Osteoblast (primary cell): ENCODE measurements around the gene CPTP. TPM values are rescaled to one million over a fixed set of nuclear protein-coding genes. Genes with fewer than 3 reads are reported as not detected.

Experiments
- DNase-seq: peaks from one replicate; pipeline ENCODE4 v3.0.0; 2011; ENCODE audit warnings: low spot score, mixed read lengths; ENCODE audit not compliant: insufficient read length; ENCODE audit errors: missing footprints
- H2AFZ ChIP-seq: 2 replicates; pipeline ENCODE4 v1.6.0; 2011; ENCODE audit warnings: mild to moderate bottlenecking, low read length
- H3K27ac ChIP-seq: 2 replicates; pipeline ENCODE4 v1.5.1; 2011; ENCODE audit warnings: mild to moderate bottlenecking, low read depth, low read length, moderate library complexity
- H3K27me3 ChIP-seq: 2 replicates; pipeline ENCODE4 v1.6.0; 2012; ENCODE audit warnings: mild to moderate bottlenecking, control low read depth, inconsistent platforms, low read length, moderate library complexity; ENCODE audit not compliant: insufficient read depth
- H3K36me3 ChIP-seq: 2 replicates; pipeline ENCODE4 v1.5.1; 2011; ENCODE audit warnings: mild to moderate bottlenecking, low read length, control low read depth, moderate library complexity; ENCODE audit not compliant: insufficient read depth
- H3K4me1 ChIP-seq: 2 replicates; pipeline ENCODE4 v1.5.1; 2011; ENCODE audit warnings: mild to moderate bottlenecking, low read length, control low read depth, moderate library complexity; ENCODE audit not compliant: insufficient read depth
- H3K4me2 ChIP-seq: 2 replicates; pipeline ENCODE4 v1.6.0; 2011; ENCODE audit warnings: mild to moderate bottlenecking, low read length; ENCODE audit not compliant: insufficient read depth
- H3K4me3 ChIP-seq: fragments of 200-600 bp; sonication (generic); 3 replicates; pipeline ENCODE4 v1.5.1; 2012; ENCODE audit warnings: mild to moderate bottlenecking, low read length, inconsistent platforms; ENCODE audit not compliant: insufficient read depth
- H3K79me2 ChIP-seq: 2 replicates; pipeline ENCODE4 v1.6.0; 2012; ENCODE audit warnings: mild to moderate bottlenecking, low read length, control low read depth, inconsistent platforms; ENCODE audit not compliant: insufficient read depth
- H3K9me3 ChIP-seq: 2 replicates; pipeline ENCODE4 v1.5.1; 2011; ENCODE audit warnings: low read depth, low read length, control low read depth
- H4K20me1 ChIP-seq: 2 replicates; pipeline ENCODE4 v1.6.0; 2012; ENCODE audit warnings: mild to moderate bottlenecking, low read length, control low read depth; ENCODE audit not compliant: insufficient read depth
- CTCF ChIP-seq: IDR thresholded peaks from 2 replicates; pipeline ENCODE4 v1.5.1; 2011; ENCODE audit warnings: mild to moderate bottlenecking, low read depth, low read length, moderate library complexity; ENCODE audit errors: extremely low read depth
- total RNA-seq: library from RNA; depleted of rRNA; stranded (reverse); fragments of >200 nt; gene quantifications from 2 replicates; pipeline ENCODE4 v1.2.3, GENCODE V29; 2012

Gene CPTP
- total RNA-seq, 1 donor, result 13.8 TPM

GRCh38 chr1:1333551-1334241 lies 9.1 kb downstream of the CPTP start:
- H2AFZ ChIP-seq, result no peak overlapping the region
- no peak for TF ChIP-seq CTCF
- no peaks in the 10 kb centered on the region for H3K4me1 ChIP-seq
- H3K27ac ChIP-seq, result no peak overlapping the region
- H3K4me3 ChIP-seq, result no peak overlapping the region
- no peaks in the 10 kb centered on the region for H3K79me2 ChIP-seq
- H3K27me3 ChIP-seq, result no peaks in the 10 kb centered on the region
- no peak overlapping the region for H3K4me2 ChIP-seq
- H4K20me1 ChIP-seq, result peaks cover 28% of the 10 kb centered on the region
- peaks cover 10% of the 10 kb centered on the region for H3K36me3 ChIP-seq
- no peaks in the 10 kb centered on the region for H3K9me3 ChIP-seq
- DNase-seq, result no peak

GRCh38 chr1:1334835-1335234 lies 10.2 kb downstream of the CPTP start:
- H3K27me3 ChIP-seq, result no peaks in the 10 kb centered on the region
- H3K4me1 ChIP-seq, result no peaks in the 10 kb centered on the region
- peaks cover 20% of the 10 kb centered on the region for H4K20me1 ChIP-seq
- H3K79me2 ChIP-seq, result no peaks in the 10 kb centered on the region
- no peak overlapping the region for H3K27ac ChIP-seq
- no peak overlapping the region for H3K4me2 ChIP-seq
- peaks cover 11% of the 10 kb centered on the region for H3K36me3 ChIP-seq
- no peak overlapping the region for H3K4me3 ChIP-seq
- no peak overlapping the region for H2AFZ ChIP-seq
- no peaks in the 10 kb centered on the region for H3K9me3 ChIP-seq
- no peak for TF ChIP-seq CTCF
- no peak for DNase-seq

GRCh38 chr1:1335283-1335682 lies 10.7 kb downstream of the CPTP start:
- H3K9me3 ChIP-seq, result no peaks in the 10 kb centered on the region
- H3K36me3 ChIP-seq, result peaks cover 15% of the 10 kb centered on the region
- H3K27me3 ChIP-seq, result no peaks in the 10 kb centered on the region

More at GRCh38 chr1:1335283-1335682, 10.7 kb downstream of the CPTP start:
- no peaks in the 10 kb centered on the region for H3K4me1 ChIP-seq
- no peak overlapping the region for H3K4me3 ChIP-seq
- no peak overlapping the region for H3K4me2 ChIP-seq
- H2AFZ ChIP-seq, result no peak overlapping the region
- H4K20me1 ChIP-seq, result peaks cover 18% of the 10 kb centered on the region
- no peak for TF ChIP-seq CTCF
- no peak for DNase-seq
- no peak overlapping the region for H3K27ac ChIP-seq
- H3K79me2 ChIP-seq, result peaks cover under 1% of the 10 kb centered on the region
